ENCODE measurements around the gene SP6. TPM values are rescaled to one million over a fixed set of nuclear protein-coding genes. Genes with fewer than 3 reads are reported as not detected.

Gene SP6
- total RNA-seq, 1 donor from 2014 or later, result 2.5 TPM

DNA sequence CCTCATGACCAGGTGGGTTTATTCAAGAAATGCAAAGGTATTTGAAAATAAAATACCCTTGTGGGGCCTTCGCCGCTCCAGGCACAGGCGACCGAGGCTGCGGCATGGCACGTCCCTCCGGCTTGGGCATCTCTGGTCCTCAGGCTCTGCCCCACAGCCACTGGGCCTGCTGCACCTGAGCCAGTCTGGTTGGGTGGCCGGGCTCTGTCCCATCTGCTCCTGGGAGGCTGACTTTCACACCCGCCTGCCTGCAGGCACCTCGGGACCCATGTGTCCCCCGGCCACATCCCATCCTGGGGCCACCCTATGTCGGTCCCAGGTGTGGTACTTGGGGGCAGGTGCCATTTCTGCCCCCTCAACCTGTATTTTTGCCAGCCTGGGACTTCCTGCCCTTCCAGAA lies 50.3 kb downstream of the SP6 start:
- peaks cover 5% of the 10 kb centered on the region for H3K27me3 ChIP-seq (ENCODE audit: control insufficient read depth, insufficient read depth, low read length)
- no peak overlapping the region for H3K4me3 ChIP-seq (ENCODE audit: low read depth, low read length)
- no peak for DNase-seq (ENCODE audit: low read depth)
- TF ChIP-seq, protein P1, sequence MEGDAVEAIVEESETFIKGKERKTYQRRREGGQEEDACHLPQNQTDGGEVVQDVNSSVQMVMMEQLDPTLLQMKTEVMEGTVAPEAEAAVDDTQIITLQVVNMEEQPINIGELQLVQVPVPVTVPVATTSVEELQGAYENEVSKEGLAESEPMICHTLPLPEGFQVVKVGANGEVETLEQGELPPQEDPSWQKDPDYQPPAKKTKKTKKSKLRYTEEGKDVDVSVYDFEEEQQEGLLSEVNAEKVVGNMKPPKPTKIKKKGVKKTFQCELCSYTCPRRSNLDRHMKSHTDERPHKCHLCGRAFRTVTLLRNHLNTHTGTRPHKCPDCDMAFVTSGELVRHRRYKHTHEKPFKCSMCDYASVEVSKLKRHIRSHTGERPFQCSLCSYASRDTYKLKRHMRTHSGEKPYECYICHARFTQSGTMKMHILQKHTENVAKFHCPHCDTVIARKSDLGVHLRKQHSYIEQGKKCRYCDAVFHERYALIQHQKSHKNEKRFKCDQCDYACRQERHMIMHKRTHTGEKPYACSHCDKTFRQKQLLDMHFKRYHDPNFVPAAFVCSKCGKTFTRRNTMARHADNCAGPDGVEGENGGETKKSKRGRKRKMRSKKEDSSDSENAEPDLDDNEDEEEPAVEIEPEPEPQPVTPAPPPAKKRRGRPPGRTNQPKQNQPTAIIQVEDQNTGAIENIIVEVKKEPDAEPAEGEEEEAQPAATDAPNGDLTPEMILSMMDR (IDR thresholded peaks at IDR 0.05; ENCODE audit: insufficient read depth, low read length, poor library complexity, severe bottlenecking), result no peak
- no peaks in the 10 kb centered on the region for H3K36me3 ChIP-seq (ENCODE audit: control insufficient read depth, insufficient read depth, low read length)

- no peak for DNase-seq (ENCODE audit: low read depth)
- no peak overlapping the region for H3K4me3 ChIP-seq (ENCODE audit: low read depth, low read length)
- no peaks in the 10 kb centered on the region for H3K36me3 ChIP-seq (ENCODE audit: control insufficient read depth, insufficient read depth, low read length)
- H3K27me3 ChIP-seq (ENCODE audit: control insufficient read depth, insufficient read depth, low read length), result peaks cover 7% of the 10 kb centered on the region
- TF ChIP-seq, protein P1 (IDR thresholded peaks at IDR 0.05; ENCODE audit: insufficient read depth, low read length, poor library complexity, severe bottlenecking), result no peak
Measured at GRCh38 chr17:47797797-47798196, 53.2 kb downstream of the SP6 start.

Other genes with a start within 250 kb of the SP6 start
- gene KPNB1, start 201.2 kb downstream of the SP6 start, total RNA-seq, result 249 and 270 TPM in 2 replicates
- gene TBKBP1, start 157.0 kb downstream of the SP6 start, total RNA-seq, result 8.3 and 9.7 TPM in 2 replicates
- gene TBX21, start 117.9 kb downstream of the SP6 start, total RNA-seq, result not detected in 2 replicates
- 11.0 and 12.7 TPM in 2 replicates for gene OSBPL7, start 29.4 kb downstream of the SP6 start, total RNA-seq
- 59.7 and 60.1 TPM in 2 replicates for gene MRPL10, start 19.6 kb downstream of the SP6 start, total RNA-seq
- gene LRRC46, start 19.5 kb downstream of the SP6 start, total RNA-seq, result 0.38 and 0.41 TPM in 2 replicates
- gene SCRN2, start 9.9 kb downstream of the SP6 start, total RNA-seq, result 30.1 and 31.7 TPM in 2 replicates
- gene SP2, start 45.1 kb upstream of the SP6 start, total RNA-seq, result 2.2 and 5.1 TPM in 2 replicates
- 39.7 and 43.5 TPM in 2 replicates for gene PNPO, start 90.4 kb upstream of the SP6 start, total RNA-seq
- gene PRR15L, start 106.7 kb upstream of the SP6 start, total RNA-seq, result 0.27 and 0.92 TPM in 2 replicates
- gene CDK5RAP3, start 120.0 kb upstream of the SP6 start, total RNA-seq, result 95.1 and 110 TPM in 2 replicates
- 3.3 and 3.7 TPM in 2 replicates for gene COPZ2, start 186.6 kb upstream of the SP6 start, total RNA-seq
- 228 TPM in 2 replicates for gene NFE2L1, start 197.2 kb upstream of the SP6 start, total RNA-seq